Caco-2 (cell line): ENCODE data around the gene GAMT. TPM values are rescaled to one million over a fixed set of nuclear protein-coding genes. Genes with fewer than 3 reads are reported as not detected.
A peak's percentile ranks its signal among the peaks of the same experiment; 100 is the strongest.

Experiments used
- BruUV-seq: library from RNA; stranded (reverse); fragments of 400-500 nt; replicated peaks from 2 replicates; lab custom pipeline; 2021; lab: Mats Ljungman, UMichigan
- CTCF ChIA-PET: fragments of 300-600 bp; sonication (Branson Sonifier 250); formaldehyde crosslinking; loops from one replicate; lab custom pipeline; 2022; ENCODE audit warnings: antibody characterized with exemption; lab: Charles Lee
- POLR2A ChIA-PET: fragments of 300-600 bp; sonication (Branson Sonifier 250); formaldehyde crosslinking; loops from one replicate; lab custom pipeline; 2022; ENCODE audit warnings: antibody characterized with exemption; lab: Charles Lee
- DNase-seq, 2 experiments: peaks; one replicate each; pipeline versions ENCODE4 v3.0.0 to v3.0.0-alpha.2; 2020 to 2022
- H3K27me3 ChIP-seq: replicated peaks from 2 replicates; pipeline ENCODE4 v1.6.0; 2011; ENCODE audit warnings: low read length; ENCODE audit not compliant: control insufficient read depth, insufficient read depth
- H3K36me3 ChIP-seq: 2 replicates; pipeline ENCODE4 v1.5.1; 2011; ENCODE audit warnings: low read length; ENCODE audit not compliant: control insufficient read depth, insufficient read depth
- H3K4me1 ChIP-seq: fragments of 250-450 bp; sonication (Bioruptor Pico); 2 replicates; pipeline ENCODE4 v1.5.1; 2020; ENCODE audit warnings: mild to moderate bottlenecking
- H3K4me3 ChIP-seq: 2 replicates; pipeline ENCODE4 v1.5.1; 2011; ENCODE audit warnings: low read depth, mild to moderate bottlenecking, control low read depth, low read length
- H3K9me3 ChIP-seq: fragments of 250-450 bp; sonication (Bioruptor Pico); 2 replicates; pipeline ENCODE4 v1.5.1; 2020; ENCODE audit warnings: mild to moderate bottlenecking, moderate library complexity
- H3K27ac Mint-ChIP-seq: one replicate; pipeline ENCODE4 v1.8.0; 2022; ENCODE audit warnings: mixed read lengths; ENCODE audit not compliant: unreplicated experiment
- H3K27me3 Mint-ChIP-seq: one replicate; pipeline ENCODE4 v1.8.0; 2022; ENCODE audit warnings: mixed read lengths; ENCODE audit not compliant: insufficient read depth, unreplicated experiment
- H3K36me3 Mint-ChIP-seq: one replicate; pipeline ENCODE4 v1.8.0; 2022; ENCODE audit warnings: mild to moderate bottlenecking, mixed read lengths; ENCODE audit not compliant: insufficient read depth, unreplicated experiment
- H3K4me1 Mint-ChIP-seq: one replicate; pipeline ENCODE4 v1.8.0; 2022; ENCODE audit warnings: low read depth, mixed read lengths; ENCODE audit not compliant: unreplicated experiment
- H3K4me3 Mint-ChIP-seq: one replicate; pipeline ENCODE4 v1.8.0; 2022; ENCODE audit warnings: mild to moderate bottlenecking, moderate library complexity, mixed read lengths; ENCODE audit not compliant: unreplicated experiment
- H3K9me3 Mint-ChIP-seq: one replicate; pipeline ENCODE4 v1.8.0; 2022; ENCODE audit warnings: mixed read lengths; ENCODE audit not compliant: unreplicated experiment
- intact Hi-C: fragments of 100-400 bp; cut with micrococcal nuclease; formaldehyde crosslinking; loops from one replicate; pipeline ENCODE4 v1.10.0; 2022; ENCODE audit not compliant: unreplicated experiment
- total RNA-seq: library from RNA; stranded (reverse); gene quantifications from 2 replicates; pipeline ENCODE4 v1.2.3, GENCODE V29; 2022
- TF ChIP-seq, protein P1 (sequence below), 2 experiments: fragments of 200-600 bp in 1 of 2; IDR thresholded peaks; 1 replicate in 1 of 2; 2 replicates in 1 of 2; pipeline versions ENCODE4 v1.5.1 to v1.8.0; 2011 to 2022; ENCODE audit warnings: antibody characterized with exemption in 1 of 2, control low read depth in 1 of 2, inconsistent platforms in 1 of 2, low read depth in 1 of 2, low read length in 1 of 2, mild to moderate bottlenecking in 1 of 2, moderate library complexity in 1 of 2; ENCODE audit not compliant: insufficient read depth in 1 of 2, severe bottlenecking in 1 of 2, unreplicated experiment in 1 of 2

GAMT gene
- total RNA-seq, 1 experiment from 2014 or later = 75.7 TPM

GRCh38 chr19:1438933-1439354 is 37.6 kb upstream of the GAMT start:
- BruUV-seq = no TSS peak
- Mint-ChIP-seq H3K4me3 (peak overlapping the region; percentile 87), H3K36me3 (peaks cover 80% of the 10 kb centered on the region), H3K27me3 (no peaks in the 10 kb centered on the region), H3K27ac (peak overlapping the region; percentile 96), H3K9me3 (no peaks in the 10 kb centered on the region), H3K4me1 (peaks cover 10% of the 10 kb centered on the region)
- TF ChIP-seq, protein P1, sequence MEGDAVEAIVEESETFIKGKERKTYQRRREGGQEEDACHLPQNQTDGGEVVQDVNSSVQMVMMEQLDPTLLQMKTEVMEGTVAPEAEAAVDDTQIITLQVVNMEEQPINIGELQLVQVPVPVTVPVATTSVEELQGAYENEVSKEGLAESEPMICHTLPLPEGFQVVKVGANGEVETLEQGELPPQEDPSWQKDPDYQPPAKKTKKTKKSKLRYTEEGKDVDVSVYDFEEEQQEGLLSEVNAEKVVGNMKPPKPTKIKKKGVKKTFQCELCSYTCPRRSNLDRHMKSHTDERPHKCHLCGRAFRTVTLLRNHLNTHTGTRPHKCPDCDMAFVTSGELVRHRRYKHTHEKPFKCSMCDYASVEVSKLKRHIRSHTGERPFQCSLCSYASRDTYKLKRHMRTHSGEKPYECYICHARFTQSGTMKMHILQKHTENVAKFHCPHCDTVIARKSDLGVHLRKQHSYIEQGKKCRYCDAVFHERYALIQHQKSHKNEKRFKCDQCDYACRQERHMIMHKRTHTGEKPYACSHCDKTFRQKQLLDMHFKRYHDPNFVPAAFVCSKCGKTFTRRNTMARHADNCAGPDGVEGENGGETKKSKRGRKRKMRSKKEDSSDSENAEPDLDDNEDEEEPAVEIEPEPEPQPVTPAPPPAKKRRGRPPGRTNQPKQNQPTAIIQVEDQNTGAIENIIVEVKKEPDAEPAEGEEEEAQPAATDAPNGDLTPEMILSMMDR (IDR thresholded peaks at IDR 0.05; ENCODE audit: insufficient read depth in 1 of 2, low read depth in 1 of 2, low read length in 1 of 2, severe bottlenecking in 1 of 2, unreplicated experiment in 1 of 2) = no peak
- ChIA-PET POLR2A (interaction anchor here (0.7 kb wide), 2 partner anchors 36 to 52 kb away, joined by 3 to 4 read pairs; no protein-coding TSS in a partner anchor), CTCF (interaction anchor here (0.6 kb wide), 1 partner anchor 263 kb away, joined by 4 read pairs; no protein-coding TSS in a partner anchor)
- H3K27me3 ChIP-seq = no peaks in the 10 kb centered on the region
- H3K4me1 ChIP-seq = peaks cover 34% of the 10 kb centered on the region
- no peak for DNase-seq
- intact Hi-C loops = no loop called here
- H3K4me3 ChIP-seq = peak overlapping the region; percentile 67
- H3K9me3 ChIP-seq = no peaks in the 10 kb centered on the region
- H3K36me3 ChIP-seq = peaks cover 8% of the 10 kb centered on the region

DNA sequence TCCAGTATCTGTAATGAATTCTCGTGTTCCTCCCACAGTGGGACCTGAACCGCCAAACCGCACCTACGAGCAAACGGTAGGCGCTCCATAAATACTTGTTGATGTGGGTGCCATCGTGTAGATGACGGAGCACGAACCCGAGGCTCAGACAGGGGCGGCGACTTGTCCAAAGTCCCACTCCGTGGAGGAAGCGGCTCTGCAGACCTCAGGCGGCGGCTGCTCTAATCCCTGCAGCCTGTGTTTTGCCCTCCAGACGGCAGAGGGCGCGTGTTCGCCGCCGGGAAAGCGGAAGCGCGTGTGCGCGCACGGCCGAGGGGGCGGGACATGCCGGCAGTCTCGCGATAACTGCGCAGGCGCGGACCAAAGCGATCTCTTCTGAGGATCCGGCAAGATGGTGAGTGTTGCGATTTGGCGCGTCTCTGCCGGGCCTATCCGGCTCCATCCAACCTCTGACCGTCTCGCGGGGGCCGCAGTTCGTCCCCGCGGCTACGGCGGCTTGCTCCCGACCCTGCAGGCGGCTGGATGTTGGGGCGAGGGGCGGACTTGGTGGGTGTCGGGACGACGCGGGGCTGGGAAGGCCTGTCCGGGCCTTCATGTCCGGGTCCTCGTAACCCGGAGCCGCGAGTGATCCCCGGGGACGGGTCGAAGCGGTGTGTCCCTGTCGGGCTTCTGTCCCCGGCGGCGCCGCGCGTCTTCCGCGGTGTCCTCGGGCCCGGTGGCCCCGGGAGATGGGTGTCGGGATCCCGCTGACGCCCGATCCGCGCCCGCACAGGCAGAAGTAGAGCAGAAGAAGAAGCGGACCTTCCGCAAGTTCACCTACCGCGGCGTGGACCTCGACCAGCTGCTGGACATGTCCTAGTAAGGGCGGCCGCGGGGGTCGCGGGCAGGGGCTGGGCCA is 36.9 kb upstream of the GAMT start, which contains the start of gene RPS15:
Gene RPS15 (plus strand): TSS at position 362 of the 898 bp plus-strand sequence. CDS start 30 bp downstream, at position 392.
- Histone ChIP-seq H3K36me3 (peaks cover 8% of the 10 kb centered on the region), H3K9me3 (no peaks in the 10 kb centered on the region), H3K27me3 (no peaks in the 10 kb centered on the region), H3K4me1 (peaks cover 28% of the 10 kb centered on the region), H3K4me3 (peak within 1 kb of the TSS; percentile 67)
- no peaks in the 10 kb centered on the region for H3K27me3 Mint-ChIP-seq
- CTCF ChIA-PET = interaction anchor here (0.6 to 0.8 kb wide), 2 partner anchors 31 to 264 kb away, joined by 3 to 4 read pairs; no protein-coding TSS in a partner anchor
- peak within 1 kb of the TSS; percentile 87 for H3K4me3 Mint-ChIP-seq
- H3K27ac Mint-ChIP-seq = peak within 1 kb of the TSS; percentile 96
- POLR2A ChIA-PET = interaction anchor here (0.7 kb wide), 2 partner anchors 37 to 52 kb away, joined by 3 to 4 read pairs; no protein-coding TSS in a partner anchor
- intact Hi-C loops = no loop called here
- peak; percentile 93 to 94 for DNase-seq
- peaks cover 10% of the 10 kb centered on the region for H3K4me1 Mint-ChIP-seq
- H3K36me3 Mint-ChIP-seq = peaks cover 86% of the 10 kb centered on the region
- H3K9me3 Mint-ChIP-seq = no peaks in the 10 kb centered on the region
- TF ChIP-seq, protein P1 (IDR thresholded peaks at IDR 0.05; ENCODE audit: insufficient read depth in 1 of 2, low read depth in 1 of 2, low read length in 1 of 2, severe bottlenecking in 1 of 2, unreplicated experiment in 1 of 2) = peak; percentile 92 to 93
- BruUV-seq = TSS peak; percentile 65

GRCh38 chr19:1437609-1438008 is 36.3 kb upstream of the GAMT start:
- no peaks in the 10 kb centered on the region for H3K27me3 Mint-ChIP-seq
- Histone ChIP-seq H3K4me1 (peaks cover 28% of the 10 kb centered on the region), H3K9me3 (no peaks in the 10 kb centered on the region), H3K4me3 (no peak overlapping the region), H3K36me3 (peaks cover 8% of the 10 kb centered on the region), H3K27me3 (no peaks in the 10 kb centered on the region)
- CTCF ChIA-PET = interaction anchor here (0.8 kb wide), 1 partner anchor 32 kb away, joined by 3 read pairs; no protein-coding TSS in a partner anchor
- DNase-seq = no peak
- H3K9me3 Mint-ChIP-seq = no peaks in the 10 kb centered on the region
- POLR2A ChIA-PET = no interaction called here
- peak overlapping the region; percentile 87 for H3K4me3 Mint-ChIP-seq
- H3K4me1 Mint-ChIP-seq = peaks cover 7% of the 10 kb centered on the region
- no TSS peak for BruUV-seq
- H3K36me3 Mint-ChIP-seq = peaks cover 89% of the 10 kb centered on the region
- TF ChIP-seq, protein P1 (IDR thresholded peaks at IDR 0.05; ENCODE audit: insufficient read depth in 1 of 2, low read depth in 1 of 2, low read length in 1 of 2, severe bottlenecking in 1 of 2, unreplicated experiment in 1 of 2) = no peak
- H3K27ac Mint-ChIP-seq = peak overlapping the region; percentile 96
- intact Hi-C loops = no loop called here
